WTC11 (cell line): ENCODE data around the gene ASCL3. TPM values are rescaled to one million over a fixed set of nuclear protein-coding genes. Genes with fewer than 3 reads are reported as not detected.

Experiments
- ATAC-seq: fragments of 200-7000 bp; cut with Tn5 transposase; 2 replicates; pipeline ENCODE4 v1.10.0; 2021; ENCODE audit warnings: mild to moderate bottlenecking, moderate library complexity
- CTCF ChIA-PET: fragments of 300-600 bp; sonication (Branson Sonifier 250); formaldehyde crosslinking; loops from one replicate; lab custom pipeline; 2021; ENCODE audit warnings: antibody characterized with exemption; lab: Charles Lee
- POLR2A ChIA-PET: fragments of 350-600 bp; sonication (Branson Sonifier 250); formaldehyde crosslinking; loops from one replicate; lab custom pipeline; 2021; ENCODE audit warnings: antibody characterized with exemption; lab: Charles Lee
- DNase-seq: peaks from one replicate; pipeline ENCODE4 v3.0.0; 2021; ENCODE audit warnings: low spot score
- H3K27ac Mint-ChIP-seq: 2 replicates; pipeline ENCODE4 v1.8.0; 2021; ENCODE audit warnings: mixed read lengths
- H3K27me3 Mint-ChIP-seq: 2 replicates; pipeline ENCODE4 v1.8.0; 2021; ENCODE audit warnings: low read depth, mild to moderate bottlenecking, moderate library complexity, mixed read lengths
- H3K36me3 Mint-ChIP-seq: 2 replicates; pipeline ENCODE4 v1.8.0; 2021; ENCODE audit warnings: mixed read lengths
- H3K4me1 Mint-ChIP-seq: 2 replicates; pipeline ENCODE4 v1.8.0; 2022; ENCODE audit warnings: mixed read lengths
- H3K4me3 Mint-ChIP-seq: 2 replicates; pipeline ENCODE4 v1.8.0; 2021; ENCODE audit warnings: mild to moderate bottlenecking, moderate library complexity, mixed read lengths
- H3K9me3 Mint-ChIP-seq: 2 replicates; pipeline ENCODE4 v1.8.0; 2021; ENCODE audit warnings: mixed read lengths
- ERG ChIP-seq: fragments of 250-450 bp; sonication (Bioruptor Pico); IDR thresholded peaks from 2 replicates; pipeline ENCODE4 v1.8.0; 2021; ENCODE audit warnings: mild to moderate bottlenecking
- FOXP1 ChIP-seq: sonication (generic); formaldehyde crosslinking; IDR thresholded peaks from 2 replicates; pipeline ENCODE4 v1.8.0; 2022; ENCODE audit warnings: missing genetic modification reagents, mild to moderate bottlenecking, moderate library complexity, borderline replicate concordance
- NR1H2 ChIP-seq: sonication (generic); formaldehyde crosslinking; IDR thresholded peaks from 2 replicates; pipeline ENCODE4 v1.9.0; 2021; ENCODE audit warnings: mild to moderate bottlenecking, moderate library complexity, missing genetic modification reagents
- NR2C2 ChIP-seq: sonication (generic); formaldehyde crosslinking; IDR thresholded peaks from 2 replicates; pipeline ENCODE4 v1.8.0; 2022; ENCODE audit warnings: mild to moderate bottlenecking, missing genetic modification reagents
- RORB ChIP-seq: fragments of 250-450 bp; sonication (Bioruptor Pico); IDR thresholded peaks from 2 replicates; pipeline ENCODE4 v1.9.0; 2021; ENCODE audit warnings: mild to moderate bottlenecking
- total RNA-seq: library from RNA; stranded (reverse); gene quantifications from 3 replicates; pipeline ENCODE4 v1.2.3, GENCODE V29; 2021
- TF ChIP-seq, protein P1 (sequence below): sonication (generic); formaldehyde crosslinking; IDR thresholded peaks from 2 replicates; pipeline ENCODE4 v1.8.0; 2022; ENCODE audit warnings: mild to moderate bottlenecking, missing genetic modification reagents
- TF ChIP-seq, protein P2 (sequence below): sonication (generic); formaldehyde crosslinking; IDR thresholded peaks from 2 replicates; pipeline ENCODE4 v1.8.0; 2022; ENCODE audit warnings: missing genetic modification reagents
- TF ChIP-seq, protein P3 (sequence below): sonication (generic); formaldehyde crosslinking; IDR thresholded peaks from 2 replicates; pipeline ENCODE4 v1.8.0; 2023; ENCODE audit warnings: mild to moderate bottlenecking, missing genetic modification reagents
- TF ChIP-seq, protein P4 (sequence below): sonication (generic); formaldehyde crosslinking; IDR thresholded peaks from 2 replicates; pipeline ENCODE4 v1.8.0; 2022; ENCODE audit warnings: mild to moderate bottlenecking, missing genetic modification reagents

The ASCL3 gene
- total RNA-seq, 1 experiment from 2014 or later: not detected

GRCh38 chr11:8928981-8929615, 13.7 kb downstream of the ASCL3 start (continued):
- TF ChIP-seq, protein P1, sequence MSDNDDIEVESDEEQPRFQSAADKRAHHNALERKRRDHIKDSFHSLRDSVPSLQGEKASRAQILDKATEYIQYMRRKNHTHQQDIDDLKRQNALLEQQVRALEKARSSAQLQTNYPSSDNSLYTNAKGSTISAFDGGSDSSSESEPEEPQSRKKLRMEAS (CRISPR knock-in tag): no peak

- TF ChIP-seq NR1H2 (CRISPR knock-in tag) (no peak), NR2C2 (no peak)
- Mint-ChIP-seq H3K4me1 (peaks cover 16% of the 10 kb centered on the region), H3K9me3 (no peaks in the 10 kb centered on the region), H3K27me3 (no peaks in the 10 kb centered on the region), H3K27ac (peak overlapping the region; percentile 32; the same call in 1 of the 2 replicates), H3K36me3 (no peaks in the 10 kb centered on the region), H3K4me3 (no peak overlapping the region)
- ChIA-PET CTCF (no interaction called here), POLR2A (no interaction called here)
- ATAC-seq (no peak), DNase-seq (no peak)
These were observed 14.6 kb downstream of the ASCL3 start for GRCh38 chr11:8928205-8928604.

DNA sequence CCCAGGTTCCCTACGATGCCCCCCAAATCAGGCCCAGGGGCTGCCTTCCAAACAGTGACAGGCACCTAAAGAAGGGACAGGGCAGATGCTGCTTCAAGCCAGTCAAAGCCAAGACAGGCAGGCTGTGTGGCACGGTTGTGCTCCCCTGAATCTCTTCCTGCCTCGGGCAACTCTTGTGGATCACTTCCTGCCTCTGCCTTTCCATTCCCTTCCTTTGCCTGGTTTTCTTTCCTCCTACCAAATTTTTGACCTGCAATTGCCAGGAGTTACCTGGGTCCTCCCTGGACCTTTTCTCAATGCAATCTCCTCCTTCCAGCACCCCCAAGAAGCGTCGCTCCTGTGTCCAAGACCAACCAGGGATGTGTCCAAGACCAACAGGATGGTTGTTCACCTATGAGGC, 15.6 kb downstream of the ASCL3 start:
- H3K4me3 Mint-ChIP-seq: no peak overlapping the region
- no peaks in the 10 kb centered on the region for H3K27me3 Mint-ChIP-seq
- TF ChIP-seq, protein P1 (CRISPR knock-in tag): no peak
- TF ChIP-seq, protein P2, sequence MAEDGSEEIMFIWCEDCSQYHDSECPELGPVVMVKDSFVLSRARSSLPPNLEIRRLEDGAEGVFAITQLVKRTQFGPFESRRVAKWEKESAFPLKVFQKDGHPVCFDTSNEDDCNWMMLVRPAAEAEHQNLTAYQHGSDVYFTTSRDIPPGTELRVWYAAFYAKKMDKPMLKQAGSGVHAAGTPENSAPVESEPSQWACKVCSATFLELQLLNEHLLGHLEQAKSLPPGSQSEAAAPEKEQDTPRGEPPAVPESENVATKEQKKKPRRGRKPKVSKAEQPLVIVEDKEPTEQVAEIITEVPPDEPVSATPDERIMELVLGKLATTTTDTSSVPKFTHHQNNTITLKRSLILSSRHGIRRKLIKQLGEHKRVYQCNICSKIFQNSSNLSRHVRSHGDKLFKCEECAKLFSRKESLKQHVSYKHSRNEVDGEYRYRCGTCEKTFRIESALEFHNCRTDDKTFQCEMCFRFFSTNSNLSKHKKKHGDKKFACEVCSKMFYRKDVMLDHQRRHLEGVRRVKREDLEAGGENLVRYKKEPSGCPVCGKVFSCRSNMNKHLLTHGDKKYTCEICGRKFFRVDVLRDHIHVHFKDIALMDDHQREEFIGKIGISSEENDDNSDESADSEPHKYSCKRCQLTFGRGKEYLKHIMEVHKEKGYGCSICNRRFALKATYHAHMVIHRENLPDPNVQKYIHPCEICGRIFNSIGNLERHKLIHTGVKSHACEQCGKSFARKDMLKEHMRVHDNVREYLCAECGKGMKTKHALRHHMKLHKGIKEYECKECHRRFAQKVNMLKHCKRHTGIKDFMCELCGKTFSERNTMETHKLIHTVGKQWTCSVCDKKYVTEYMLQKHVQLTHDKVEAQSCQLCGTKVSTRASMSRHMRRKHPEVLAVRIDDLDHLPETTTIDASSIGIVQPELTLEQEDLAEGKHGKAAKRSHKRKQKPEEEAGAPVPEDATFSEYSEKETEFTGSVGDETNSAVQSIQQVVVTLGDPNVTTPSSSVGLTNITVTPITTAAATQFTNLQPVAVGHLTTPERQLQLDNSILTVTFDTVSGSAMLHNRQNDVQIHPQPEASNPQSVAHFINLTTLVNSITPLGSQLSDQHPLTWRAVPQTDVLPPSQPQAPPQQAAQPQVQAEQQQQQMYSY (CRISPR knock-in tag): peak; percentile 56
- TF ChIP-seq, all 79 proteins: peak for 1
- H3K4me1 Mint-ChIP-seq: peaks cover 6% of the 10 kb centered on the region
- H3K9me3 Mint-ChIP-seq: no peaks in the 10 kb centered on the region
- no peak for ATAC-seq
- peak overlapping the region; percentile 22 for H3K27ac Mint-ChIP-seq
- ChIA-PET POLR2A (no interaction called here), CTCF (no interaction called here)
- H3K36me3 Mint-ChIP-seq: no peaks in the 10 kb centered on the region; the same call in 1 of the 2 replicates
- DNase-seq: no peak

- no peak for TF ChIP-seq ERG (CRISPR knock-in tag)
- TF ChIP-seq RORB (CRISPR knock-in tag): no peak
- TF ChIP-seq FOXP1 (CRISPR knock-in tag): no peak
- TF ChIP-seq, protein P3, sequence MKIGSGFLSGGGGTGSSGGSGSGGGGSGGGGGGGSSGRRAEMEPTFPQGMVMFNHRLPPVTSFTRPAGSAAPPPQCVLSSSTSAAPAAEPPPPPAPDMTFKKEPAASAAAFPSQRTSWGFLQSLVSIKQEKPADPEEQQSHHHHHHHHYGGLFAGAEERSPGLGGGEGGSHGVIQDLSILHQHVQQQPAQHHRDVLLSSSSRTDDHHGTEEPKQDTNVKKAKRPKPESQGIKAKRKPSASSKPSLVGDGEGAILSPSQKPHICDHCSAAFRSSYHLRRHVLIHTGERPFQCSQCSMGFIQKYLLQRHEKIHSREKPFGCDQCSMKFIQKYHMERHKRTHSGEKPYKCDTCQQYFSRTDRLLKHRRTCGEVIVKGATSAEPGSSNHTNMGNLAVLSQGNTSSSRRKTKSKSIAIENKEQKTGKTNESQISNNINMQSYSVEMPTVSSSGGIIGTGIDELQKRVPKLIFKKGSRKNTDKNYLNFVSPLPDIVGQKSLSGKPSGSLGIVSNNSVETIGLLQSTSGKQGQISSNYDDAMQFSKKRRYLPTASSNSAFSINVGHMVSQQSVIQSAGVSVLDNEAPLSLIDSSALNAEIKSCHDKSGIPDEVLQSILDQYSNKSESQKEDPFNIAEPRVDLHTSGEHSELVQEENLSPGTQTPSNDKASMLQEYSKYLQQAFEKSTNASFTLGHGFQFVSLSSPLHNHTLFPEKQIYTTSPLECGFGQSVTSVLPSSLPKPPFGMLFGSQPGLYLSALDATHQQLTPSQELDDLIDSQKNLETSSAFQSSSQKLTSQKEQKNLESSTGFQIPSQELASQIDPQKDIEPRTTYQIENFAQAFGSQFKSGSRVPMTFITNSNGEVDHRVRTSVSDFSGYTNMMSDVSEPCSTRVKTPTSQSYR (CRISPR knock-in tag): no peak
- TF ChIP-seq, protein P4, sequence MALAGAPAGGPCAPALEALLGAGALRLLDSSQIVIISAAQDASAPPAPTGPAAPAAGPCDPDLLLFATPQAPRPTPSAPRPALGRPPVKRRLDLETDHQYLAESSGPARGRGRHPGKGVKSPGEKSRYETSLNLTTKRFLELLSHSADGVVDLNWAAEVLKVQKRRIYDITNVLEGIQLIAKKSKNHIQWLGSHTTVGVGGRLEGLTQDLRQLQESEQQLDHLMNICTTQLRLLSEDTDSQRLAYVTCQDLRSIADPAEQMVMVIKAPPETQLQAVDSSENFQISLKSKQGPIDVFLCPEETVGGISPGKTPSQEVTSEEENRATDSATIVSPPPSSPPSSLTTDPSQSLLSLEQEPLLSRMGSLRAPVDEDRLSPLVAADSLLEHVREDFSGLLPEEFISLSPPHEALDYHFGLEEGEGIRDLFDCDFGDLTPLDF: no peak
- ATAC-seq (no peak), DNase-seq (no peak)
- Mint-ChIP-seq H3K27me3 (no peaks in the 10 kb centered on the region), H3K9me3 (no peaks in the 10 kb centered on the region), H3K36me3 (peaks cover 5% of the 10 kb centered on the region; the same call in 1 of the 2 replicates), H3K4me1 (peaks cover 3% of the 10 kb centered on the region; the same call in 1 of the 2 replicates), H3K4me3 (no peak overlapping the region), H3K27ac (no peak overlapping the region)
- CTCF ChIA-PET: interaction anchor here (0.7 to 1.4 kb wide), 3 partner anchors 11 to 597 kb away, joined by 3 to 9 read pairs (median 7); no protein-coding TSS in a partner anchor
- POLR2A ChIA-PET: no interaction called here
These were observed 16.6 kb downstream of the ASCL3 start for GRCh38 chr11:8926236-8926635.
